ENCODE data around the gene DIS3L. TPM values are rescaled to one million over a fixed set of nuclear protein-coding genes. Genes with fewer than 3 reads are reported as not detected.
A peak's percentile ranks its signal among the peaks of the same experiment; 100 is the strongest.
"Not testable (repeated sequence)": the region's sequence is repeated elsewhere in the genome, so short reads cannot be mapped to it uniquely, and the experiment has no call there.

Gene DIS3L
- total and polyA plus RNA-seq, 2 donors, result 22.6 to 53.1 TPM

- H3K27ac ChIP-seq (ENCODE audit: low read depth), result no peak overlapping the region
- DNase-seq (ENCODE audit: extremely low spot score), result no peak
- no peaks in the 10 kb centered on the region for H3K36me3 ChIP-seq (ENCODE audit: insufficient read depth)
- no peak overlapping the region for H3K4me3 ChIP-seq (ENCODE audit: low read depth, low read length)
- no peaks in the 10 kb centered on the region for H3K4me1 ChIP-seq (ENCODE audit: insufficient read depth)
- 76% methylated on average over 3 of the region's 3 CpGs for WGBS
These were observed 71.7 kb downstream of the DIS3L start for GRCh38 chr15:66364944-66365528.

GRCh38 chr15:66369773-66370651 is 76.6 kb downstream of the DIS3L start:
- WGBS, result 20% methylated on average over 12 of the region's 12 CpGs
- no peaks in the 10 kb centered on the region for H3K36me3 ChIP-seq (ENCODE audit: insufficient read depth)
- no peaks in the 10 kb centered on the region for H3K4me1 ChIP-seq (ENCODE audit: insufficient read depth)
- no peak for DNase-seq (ENCODE audit: extremely low spot score)
- peak overlapping the region; percentile 70 for H3K27ac ChIP-seq (ENCODE audit: low read depth)
- peak overlapping the region; percentile 38 for H3K4me3 ChIP-seq (ENCODE audit: low read depth, low read length)

- Histone ChIP-seq H3K4me1 (ENCODE audit: insufficient read depth) (no peaks in the 10 kb centered on the region), H3K27ac (ENCODE audit: low read depth) (no peak overlapping the region), H3K4me3 (ENCODE audit: low read depth, low read length) (no peak overlapping the region), H3K36me3 (ENCODE audit: insufficient read depth) (no peaks in the 10 kb centered on the region)
- no peak for DNase-seq (ENCODE audit: extremely low spot score)
- WGBS, result 96% methylated on average over 4 of the region's 4 CpGs
These were observed 80.8 kb downstream of the DIS3L start for GRCh38 chr15:66374179-66374578.

- no peak overlapping the region for H3K4me3 ChIP-seq (ENCODE audit: low read depth, low read length)
- no peak for DNase-seq (ENCODE audit: extremely low spot score)
- H3K36me3 ChIP-seq (ENCODE audit: insufficient read depth), result no peaks in the 10 kb centered on the region
- H3K4me1 ChIP-seq (ENCODE audit: insufficient read depth), result no peaks in the 10 kb centered on the region
- H3K27ac ChIP-seq (ENCODE audit: low read depth), result no peak overlapping the region
- WGBS, result 82% methylated on average over 7 of the region's 7 CpGs
These were observed 85.6 kb downstream of the DIS3L start for GRCh38 chr15:66378814-66379430.

GRCh38 chr15:66381376-66381775 is 88.0 kb downstream of the DIS3L start:
- not testable (repeated sequence) for H3K4me1 ChIP-seq (ENCODE audit: insufficient read depth); H3K36me3 ChIP-seq (ENCODE audit: insufficient read depth); DNase-seq (ENCODE audit: extremely low spot score); H3K27ac ChIP-seq (ENCODE audit: low read depth); H3K4me3 ChIP-seq (ENCODE audit: low read depth, low read length)
- 93% methylated on average over 2 of the region's 2 CpGs for WGBS

Small RNA genes within 50 kb of the gene (small RNA-seq; reads per million reads assigned to genes)
- gene RF00019 (not detected), gene SCARNA14 (3.5 reads per million, percentile 90 among the genes with 10 or more reads in this experiment)

Other genes with a start within 250 kb of the DIS3L start
- gene MEGF11, start 39.8 kb upstream of the DIS3L start, total RNA-seq, result 0.11 TPM
- gene MEGF11, start 39.8 kb upstream of the DIS3L start, polyA plus RNA-seq, result 0.13 TPM
- 13.5 TPM for gene TIPIN, start 63.1 kb downstream of the DIS3L start, total RNA-seq
- gene TIPIN, start 63.1 kb downstream of the DIS3L start, polyA plus RNA-seq, result 3.7 TPM
- 17.8 TPM for gene MAP2K1, start 93.3 kb downstream of the DIS3L start, total RNA-seq
- 44.1 TPM for gene MAP2K1, start 93.3 kb downstream of the DIS3L start, polyA plus RNA-seq
- gene SNAPC5, start 204.2 kb downstream of the DIS3L start, total RNA-seq, result 11.1 TPM
- 46.2 TPM for gene SNAPC5, start 204.2 kb downstream of the DIS3L start, polyA plus RNA-seq
- 2,996 TPM for gene RPL4, start 211.3 kb downstream of the DIS3L start, total RNA-seq
- 3,806 TPM for gene RPL4, start 211.3 kb downstream of the DIS3L start, polyA plus RNA-seq
- 21.3 TPM for gene ZWILCH, start 211.8 kb downstream of the DIS3L start, total RNA-seq
- 5.2 TPM for gene ZWILCH, start 211.8 kb downstream of the DIS3L start, polyA plus RNA-seq

All from urinary bladder (tissue), 4 donors.